NCI-H2107 treated with DMSO at 0.1 percent for 48 hours (cell line): Measurements from ENCODE around the gene ZNF451.

Experiments used
- DNase-seq: peaks from one replicate; lab custom pipeline; 2025; ENCODE audit not compliant: unreplicated experiment; lab: John Stamatoyannopoulos, UW

The ZNF451 gene

GRCh38 chr6:57201718-57202117, 111.7 kb downstream of the ZNF451 start:
- DNase-seq: no peak

- no peak for DNase-seq
These were observed 115.8 kb downstream of the ZNF451 start for GRCh38 chr6:57205550-57206328.

GRCh38 chr6:57207141-57207540, 117.2 kb downstream of the ZNF451 start:
- DNase-seq: no peak

DNA sequence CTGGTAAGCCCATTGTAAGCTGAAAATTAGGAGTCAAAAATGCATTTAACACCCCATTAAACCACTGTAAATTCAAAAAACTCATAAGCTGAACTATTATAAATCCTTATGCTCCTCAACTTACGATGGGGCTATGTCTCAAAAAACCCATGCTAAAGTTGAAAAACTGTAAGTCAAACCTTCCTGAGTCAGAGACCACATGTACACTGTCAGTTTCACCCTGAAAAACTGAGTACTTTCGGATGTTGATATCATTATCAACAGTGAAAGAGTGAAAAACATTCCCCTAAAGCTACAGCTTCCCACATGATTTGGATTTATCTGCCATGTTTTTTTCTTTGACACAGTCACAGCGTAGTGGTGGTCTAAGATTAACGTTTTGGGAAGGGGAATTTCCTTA, 117.9 kb downstream of the ZNF451 start:
- DNase-seq: no peak

DNA sequence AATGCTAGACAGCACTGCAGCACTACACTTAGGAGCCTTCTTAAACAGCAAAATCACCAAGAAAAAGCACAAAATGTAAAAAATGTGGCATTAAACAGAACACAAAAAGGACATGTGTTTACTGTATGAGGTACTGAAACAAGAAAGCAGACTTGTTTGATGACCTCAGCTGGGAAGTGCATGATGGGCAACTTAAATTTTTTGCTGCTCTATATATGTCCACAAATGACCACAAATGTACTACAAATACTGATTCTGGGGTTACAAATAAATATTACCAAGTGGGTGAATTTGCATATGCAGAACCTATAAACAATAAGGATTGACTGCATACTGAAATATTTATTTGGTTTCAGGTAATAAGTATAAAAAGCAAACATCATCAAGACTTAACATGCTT, 119.0 kb downstream of the ZNF451 start:
- DNase-seq: no peak

DNA sequence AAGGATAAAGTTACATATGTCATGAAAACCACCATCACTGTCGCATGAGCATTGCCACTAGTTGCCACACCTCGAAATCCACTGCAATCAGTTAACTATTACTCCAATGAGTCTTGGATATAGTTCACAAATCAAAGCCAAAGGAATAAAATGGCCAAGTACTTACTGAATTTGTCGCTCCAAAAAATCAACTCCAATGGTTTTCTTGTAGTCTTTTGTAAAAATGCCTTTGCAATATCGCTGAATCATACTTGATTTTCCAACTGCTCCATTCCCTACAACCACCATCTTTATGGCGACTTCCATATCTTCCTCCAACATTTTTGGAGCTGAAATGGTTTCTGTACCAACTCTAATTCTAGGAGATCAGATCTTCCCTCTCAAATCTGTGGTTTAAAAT, 120.1 kb downstream of the ZNF451 start:
- no peak for DNase-seq

- DNase-seq: no peak
These were observed 125.3 kb downstream of the ZNF451 start for GRCh38 chr6:57215260-57215659.

GRCh38 chr6:57216235-57217101, 126.5 kb downstream of the ZNF451 start:
- no peak for DNase-seq

GRCh38 chr6:57217270-57217669, 127.3 kb downstream of the ZNF451 start:
- no peak for DNase-seq
